Measurements from ENCODE around the gene TET1. TPM values are rescaled to one million over a fixed set of nuclear protein-coding genes. Genes with fewer than 3 reads are reported as not detected.
"Not testable (repeated sequence)": the region's sequence is repeated elsewhere in the genome, so short reads cannot be mapped to it uniquely, and the experiment has no call there.

The TET1 gene
- total RNA-seq, 1 donor from 2014 or later = 2.3 TPM

GRCh38 chr10:68562661-68563570, 2.8 kb downstream of the TET1 start:
- intact Hi-C loops (cut with micrococcal nuclease) = no loop called here

- intact Hi-C loops (cut with micrococcal nuclease) = no loop called here
Measured at GRCh38 chr10:68564712-68565111, 4.6 kb downstream of the TET1 start.

GRCh38 chr10:68565658-68566057, 5.5 kb downstream of the TET1 start:
- intact Hi-C loops (cut with micrococcal nuclease) = no loop called here

GRCh38 chr10:68566351-68566750, 6.2 kb downstream of the TET1 start:
- intact Hi-C loops (cut with micrococcal nuclease) = no loop called here

- intact Hi-C loops (cut with micrococcal nuclease) = no loop called here
Measured at GRCh38 chr10:68566955-68567354, 6.8 kb downstream of the TET1 start.

GRCh38 chr10:68572151-68572550, 12.0 kb downstream of the TET1 start:
- intact Hi-C loops (cut with micrococcal nuclease) = no loop called here

- intact Hi-C loops (cut with micrococcal nuclease) = no loop called here
Measured at GRCh38 chr10:68574051-68574450, 13.9 kb downstream of the TET1 start.

GRCh38 chr10:68576118-68576517, 16.0 kb downstream of the TET1 start:
- intact Hi-C loops (cut with micrococcal nuclease) = no loop called here

GRCh38 chr10:68578974-68579373, 18.8 kb downstream of the TET1 start:
- intact Hi-C loops (cut with micrococcal nuclease) = no loop called here

GRCh38 chr10:68584187-68584586, 24.1 kb downstream of the TET1 start:
- intact Hi-C loops (cut with micrococcal nuclease) = not testable (repeated sequence)

GRCh38 chr10:68586606-68587305, 26.6 kb downstream of the TET1 start:
- intact Hi-C loops (cut with micrococcal nuclease) = no loop called here

- intact Hi-C loops (cut with micrococcal nuclease) = no loop called here
Measured at GRCh38 chr10:68594405-68594804, 34.3 kb downstream of the TET1 start.

GRCh38 chr10:68595513-68595912, 35.4 kb downstream of the TET1 start:
- intact Hi-C loops (cut with micrococcal nuclease) = no loop called here

GRCh38 chr10:68597407-68597806, 37.3 kb downstream of the TET1 start:
- intact Hi-C loops (cut with micrococcal nuclease) = no loop called here

- intact Hi-C loops (cut with micrococcal nuclease) = no loop called here
Measured at GRCh38 chr10:68598978-68599770, 39.0 kb downstream of the TET1 start.

- intact Hi-C loops (cut with micrococcal nuclease) = loop anchor here (1.0 to 2.0 kb wide), 3 partner anchors 39 to 121 kb away; partner anchors contain the start of genes CCAR1, SLC25A16 and TET1
Measured at GRCh38 chr10:68599771-68600040, 39.6 kb downstream of the TET1 start.

GRCh38 chr10:68600041-68600778, 40.1 kb downstream of the TET1 start:
- intact Hi-C loops (cut with micrococcal nuclease) = loop anchor here (1.0 to 2.0 kb wide), 3 partner anchors 40 to 121 kb away; partner anchors contain the start of genes CCAR1, SLC25A16 and TET1

GRCh38 chr10:68601501-68602265, 41.5 kb downstream of the TET1 start:
- intact Hi-C loops (cut with micrococcal nuclease) = loop anchor here (2.0 kb wide), 1 partner anchor 119 kb away; the partner anchor contains the start of gene CCAR1

- intact Hi-C loops (cut with micrococcal nuclease) = no loop called here
Measured at GRCh38 chr10:68602434-68602833, 42.3 kb downstream of the TET1 start.

GRCh38 chr10:68603766-68604165, 43.6 kb downstream of the TET1 start:
- intact Hi-C loops (cut with micrococcal nuclease) = no loop called here

Data from T-helper 2 cell treated with Interferon-gamma antibody and Interleukin-4, amounts not matched to agents 100 ng/mL and 5 ng/mL, for 36 hours (primary cell).